GM18868 (cell line): Measurements from ENCODE around the gene PRF1.

Experiments used
- ATAC-seq: cut with Tn5 transposase; IDR thresholded peaks from one replicate; pipeline ENCODE4 v1.9.1; 2021; ENCODE audit warnings: mild to moderate bottlenecking, moderate library complexity; ENCODE audit not compliant: unreplicated experiment

Gene PRF1

DNA sequence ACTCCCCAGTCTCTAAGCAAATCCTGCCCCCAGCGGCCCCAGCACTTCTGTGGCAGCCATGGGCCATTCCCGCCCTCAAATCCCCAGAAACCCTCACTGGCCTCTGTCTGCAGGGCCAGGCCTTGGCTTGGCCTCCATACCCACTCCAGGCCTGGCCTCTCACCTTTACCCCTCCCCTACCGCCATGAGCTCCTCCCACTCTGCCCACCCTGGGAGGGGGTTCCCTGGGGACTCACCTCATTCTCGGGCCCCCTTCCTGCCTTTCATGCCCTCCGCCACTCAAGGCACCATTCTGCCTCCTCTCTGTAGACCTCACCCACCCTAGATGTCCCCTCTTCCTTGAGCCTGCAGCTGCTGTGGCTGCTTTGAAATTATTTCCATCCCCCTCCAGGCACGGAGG lies 41.0 kb downstream of the PRF1 start:
- no peak for ATAC-seq

DNA sequence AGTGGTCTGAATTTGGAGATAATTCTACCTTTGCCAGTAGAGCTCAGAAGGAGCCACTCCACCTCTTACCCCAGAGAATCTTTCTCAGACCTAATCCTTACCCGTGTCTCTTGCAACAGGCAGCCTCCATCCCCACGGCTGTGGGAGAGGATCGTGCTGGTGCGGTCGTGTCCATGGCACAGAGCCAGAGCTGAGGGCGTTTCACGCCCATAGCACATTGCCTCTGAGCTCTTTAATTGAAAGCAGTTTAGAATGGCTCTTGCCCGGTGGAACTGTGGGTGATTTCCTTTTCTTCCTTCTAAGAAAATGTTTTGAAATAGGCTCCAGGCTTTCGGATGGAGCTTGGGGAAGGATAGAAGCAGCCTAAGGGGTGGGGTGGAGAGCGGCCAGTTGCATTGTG lies 41.5 kb downstream of the PRF1 start:
- ATAC-seq = no peak

DNA sequence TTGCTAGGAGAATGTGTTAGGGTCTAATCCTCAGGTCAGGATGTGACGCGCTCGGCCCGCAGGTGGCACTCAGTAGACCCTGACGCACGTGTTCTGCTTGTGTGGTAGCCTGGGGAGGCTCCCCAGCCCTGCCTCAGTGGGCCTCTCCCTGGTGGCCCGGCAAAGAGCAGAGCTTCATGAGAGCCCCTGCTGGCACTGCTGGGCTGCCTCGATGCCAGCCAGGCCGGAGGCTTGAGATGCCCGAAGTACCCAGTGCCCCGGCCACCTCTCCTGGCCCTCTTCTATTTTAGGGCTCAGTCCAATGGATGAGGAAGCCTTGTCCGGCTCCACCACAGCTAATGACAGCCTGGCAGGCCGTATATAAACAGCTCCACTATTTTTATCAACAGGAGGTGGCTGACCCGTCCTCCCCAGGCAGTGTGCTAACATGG lies 42.0 kb downstream of the PRF1 start:
- ATAC-seq = no peak

- no peak for ATAC-seq
These were observed 42.7 kb downstream of the PRF1 start for GRCh38 chr10:70559861-70560260.

- peak; percentile 49 for ATAC-seq
These were observed 43.4 kb downstream of the PRF1 start for GRCh38 chr10:70558871-70559810.

GRCh38 chr10:70558295-70558694 lies 44.2 kb downstream of the PRF1 start:
- no peak for ATAC-seq

DNA sequence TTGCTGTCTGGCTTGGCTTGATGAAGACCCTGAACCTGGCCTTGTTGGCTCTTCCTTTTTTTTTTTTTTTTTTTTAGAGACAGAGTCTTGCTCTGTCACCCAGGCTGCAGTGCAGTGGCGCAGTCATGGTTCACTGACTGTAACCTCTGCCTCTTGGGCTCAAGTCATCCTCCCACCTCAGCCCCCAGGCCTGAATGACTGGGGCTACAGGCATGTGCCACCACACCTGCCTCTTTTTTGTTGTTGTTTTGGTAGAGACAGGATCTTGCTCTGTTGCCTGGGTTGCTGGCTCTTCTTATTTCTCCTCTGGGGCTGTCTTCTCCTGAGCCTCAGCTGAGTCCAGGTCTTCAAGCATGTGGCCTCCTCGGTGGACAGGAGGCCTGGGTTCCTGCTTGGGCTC lies 44.7 kb downstream of the PRF1 start:
- no peak for ATAC-seq

GRCh38 chr10:70557086-70557845 lies 45.3 kb downstream of the PRF1 start:
- no peak for ATAC-seq

DNA sequence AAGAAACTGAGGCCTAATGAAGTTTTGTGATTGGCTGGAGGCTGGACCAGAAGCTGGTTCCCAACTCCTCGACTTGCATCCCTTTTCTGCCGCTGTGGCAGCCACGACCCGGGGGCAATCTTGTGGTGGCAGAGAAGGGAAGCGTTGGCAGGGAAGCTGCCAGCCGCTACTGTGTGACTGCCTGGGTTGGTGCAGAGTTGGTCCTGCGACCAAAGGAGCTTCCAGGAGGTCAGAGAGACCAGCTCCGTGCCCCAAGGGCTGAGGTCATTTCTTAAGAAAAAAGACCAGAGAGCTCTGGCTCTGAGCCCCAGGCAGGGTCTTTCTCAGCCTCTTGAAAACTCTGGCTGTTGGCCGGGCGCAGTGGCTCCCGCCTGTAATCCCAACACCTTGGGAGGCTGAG lies 47.2 kb downstream of the PRF1 start:
- ATAC-seq = no peak

GRCh38 chr10:70552586-70552985 lies 50.0 kb downstream of the PRF1 start:
- ATAC-seq = no peak

GRCh38 chr10:70551971-70552422 lies 50.5 kb downstream of the PRF1 start:
- no peak for ATAC-seq

DNA sequence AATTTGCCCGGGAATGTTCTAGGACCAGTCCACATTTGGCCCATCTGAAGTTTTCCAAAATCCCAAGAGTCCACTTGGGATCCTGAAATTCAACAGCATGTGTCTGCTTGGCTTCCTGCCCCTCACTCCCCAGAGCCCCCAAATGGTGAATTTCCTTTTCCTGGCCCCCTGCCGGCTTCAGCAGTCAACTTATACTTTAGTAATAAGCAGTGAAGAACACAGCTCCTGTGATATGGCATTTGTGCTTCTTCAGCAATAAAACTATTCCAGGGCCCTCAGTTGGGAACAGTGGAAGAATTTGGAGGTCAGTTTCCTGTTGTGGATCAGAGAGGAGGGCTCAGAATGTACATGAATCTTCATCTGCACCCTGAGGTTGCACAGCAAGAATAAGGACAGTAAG lies 51.1 kb downstream of the PRF1 start:
- no peak for ATAC-seq

DNA sequence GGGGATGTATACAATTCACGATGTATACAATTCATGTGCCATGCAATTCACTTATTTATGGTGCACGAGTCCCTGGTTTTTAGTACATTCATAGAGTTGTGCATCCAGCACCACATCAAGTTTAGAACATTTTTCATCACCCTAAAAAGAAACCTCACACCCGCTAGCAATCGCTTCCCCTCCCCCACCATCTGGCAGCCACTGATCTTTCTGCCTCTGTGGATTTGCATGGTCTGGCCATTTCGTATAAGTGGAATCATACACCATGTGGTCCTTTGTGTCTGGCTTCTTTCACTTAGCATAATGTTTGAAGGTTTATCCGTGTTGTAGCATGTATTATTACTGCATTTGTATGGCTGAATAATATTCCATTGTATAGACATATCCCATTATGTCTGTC lies 52.1 kb downstream of the PRF1 start:
- no peak for ATAC-seq

GRCh38 chr10:70549962-70550458 lies 52.5 kb downstream of the PRF1 start:
- peak; percentile 48 for ATAC-seq

DNA sequence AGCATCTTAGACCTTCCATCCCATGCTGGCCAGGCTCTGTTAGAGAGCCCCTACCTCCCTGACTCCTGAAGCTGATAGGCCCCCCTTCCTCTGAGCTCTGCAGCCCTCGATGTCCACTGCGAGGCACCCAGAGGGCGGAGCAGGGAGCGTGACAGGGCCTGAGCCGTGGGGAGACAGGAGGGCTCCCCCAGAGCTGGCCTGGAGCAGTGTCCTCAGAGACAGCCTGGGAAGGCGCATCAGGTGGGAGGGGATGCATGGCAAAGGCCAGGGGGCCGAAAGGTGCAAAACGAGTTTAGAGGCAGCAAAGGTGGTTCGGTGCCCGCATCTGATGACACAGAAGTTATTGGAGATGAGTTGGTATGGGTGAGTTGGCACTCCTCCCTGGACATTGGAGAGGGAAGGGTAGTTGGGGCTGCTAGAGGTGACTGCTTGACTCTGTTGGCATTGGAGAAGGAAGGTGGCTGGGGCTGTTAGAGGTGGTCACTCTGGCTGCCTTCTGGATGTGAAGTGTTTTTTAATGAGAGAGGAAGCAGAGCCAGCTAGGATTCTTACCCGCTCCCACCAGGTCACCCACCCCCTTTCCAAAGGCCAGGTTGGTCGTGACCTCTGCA lies 53.1 kb downstream of the PRF1 start:
- no peak for ATAC-seq
